ENCODE measurements around the gene GBP4.

GBP4 gene

GRCh38 chr1:89170170-89171066 lies 28.3 kb downstream of the GBP4 start:
- DNase-seq: no peak

- no peak for DNase-seq
These were observed 29.6 kb downstream of the GBP4 start for GRCh38 chr1:89169166-89169565.

GRCh38 chr1:89167590-89168230 lies 31.0 kb downstream of the GBP4 start:
- DNase-seq: no peak

- no peak for DNase-seq
These were observed 32.0 kb downstream of the GBP4 start for GRCh38 chr1:89166705-89167104.

- DNase-seq: no peak
These were observed 32.9 kb downstream of the GBP4 start for GRCh38 chr1:89165811-89166210.

- no peak for DNase-seq
These were observed 47.7 kb downstream of the GBP4 start for GRCh38 chr1:89151047-89151446.

GRCh38 chr1:89149976-89150375 lies 48.8 kb downstream of the GBP4 start:
- no peak for DNase-seq

GRCh38 chr1:89149229-89149628 lies 49.5 kb downstream of the GBP4 start:
- DNase-seq: no peak

- DNase-seq: no peak
These were observed 50.8 kb downstream of the GBP4 start for GRCh38 chr1:89147678-89148658.

- no peak for DNase-seq
These were observed 52.0 kb downstream of the GBP4 start for GRCh38 chr1:89146721-89147120.

- no peak for DNase-seq
These were observed 55.3 kb downstream of the GBP4 start for GRCh38 chr1:89143484-89143883.

GRCh38 chr1:89142160-89142559 lies 56.6 kb downstream of the GBP4 start:
- no peak for DNase-seq

- DNase-seq: no peak
These were observed 65.0 kb downstream of the GBP4 start for GRCh38 chr1:89133747-89134146.

All from stimulated activated CD4-positive, alpha-beta T cell treated with anti-CD3 and anti-CD28 coated beads, Interleukin-4, amount 100 ng/mL, for 1 hour (primary cell).